HepG2 (cell line): Measurements from ENCODE around the gene OAF. TPM values are rescaled to one million over a fixed set of nuclear protein-coding genes. Genes with fewer than 3 reads are reported as not detected.

Experiments
- DMTF1 ChIP-seq: sonication (generic); formaldehyde crosslinking; IDR thresholded peaks from 2 replicates; pipeline ENCODE4 v1.4.0; 2020; ENCODE audit warnings: mild to moderate bottlenecking, missing genetic modification reagents
- FOXA1 ChIP-seq, 2 experiments: fragments of 450-650 bp in 1 of 2; sonication (generic) in 1 of 2; formaldehyde crosslinking in 1 of 2; IDR thresholded peaks; 2 replicates each; pipeline versions ENCODE4 v1.4.0 to v1.6.1; 2016 to 2020; ENCODE audit warnings: missing genetic modification reagents in 1 of 2
- GTF2F1 ChIP-seq: fragments of 150-350 bp; IDR thresholded peaks from 2 replicates; pipeline ENCODE4 v1.6.1; 2014; ENCODE audit warnings: low read length
- HMG20A ChIP-seq: IDR thresholded peaks from 2 replicates; pipeline ENCODE4 v1.6.1; 2016; ENCODE audit warnings: borderline replicate concordance
- NFAT5 ChIP-seq: sonication (generic); formaldehyde crosslinking; IDR thresholded peaks from 2 replicates; pipeline ENCODE4 v1.4.0; 2020; ENCODE audit warnings: missing genetic modification reagents
- PPARG ChIP-seq: conservative IDR thresholded peaks from 2 replicates; pipeline ENCODE4 v1.6.1; 2016; ENCODE audit warnings: missing biosample characterization, missing genetic modification reagents
- SOX5 ChIP-seq: IDR thresholded peaks from 2 replicates; pipeline ENCODE4 v1.6.1; 2016; ENCODE audit warnings: borderline replicate concordance
- ZBTB20 ChIP-seq: sonication (generic); formaldehyde crosslinking; IDR thresholded peaks from 2 replicates; pipeline ENCODE4 v1.8.1; 2023; ENCODE audit warnings: missing genetic modification reagents, low read depth, mild to moderate bottlenecking, borderline replicate concordance
- ZBTB42 ChIP-seq: sonication (generic); formaldehyde crosslinking; IDR thresholded peaks from 2 replicates; pipeline ENCODE4 v1.5.0; 2020; ENCODE audit warnings: mild to moderate bottlenecking, missing genetic modification reagents
- ZNF20 ChIP-seq: sonication (generic); formaldehyde crosslinking; IDR thresholded peaks from 2 replicates; pipeline ENCODE4 v1.4.0; 2020; ENCODE audit warnings: mild to moderate bottlenecking, moderate library complexity, missing genetic modification reagents
- ZNF343 ChIP-seq: sonication (generic); formaldehyde crosslinking; IDR thresholded peaks from 2 replicates; pipeline ENCODE4 v1.4.0; 2020; ENCODE audit warnings: mild to moderate bottlenecking, missing genetic modification reagents
- ZNF543 ChIP-seq: sonication (generic); formaldehyde crosslinking; IDR thresholded peaks from 2 replicates; pipeline ENCODE4 v1.4.0; 2020; ENCODE audit warnings: mild to moderate bottlenecking, missing genetic modification reagents
- ZNF547 ChIP-seq: sonication (generic); formaldehyde crosslinking; IDR thresholded peaks from 2 replicates; pipeline ENCODE4 v1.5.1; 2020; ENCODE audit warnings: mild to moderate bottlenecking, missing genetic modification reagents
- ZNF576 ChIP-seq: sonication (generic); formaldehyde crosslinking; IDR thresholded peaks from 2 replicates; pipeline ENCODE4 v1.4.0; 2020; ENCODE audit warnings: mild to moderate bottlenecking, missing genetic modification reagents
- ZNF580 ChIP-seq: IDR thresholded peaks from 2 replicates; pipeline ENCODE4 v1.6.1; 2016; ENCODE audit warnings: low read depth, borderline replicate concordance
- ZNF652 ChIP-seq: IDR thresholded peaks from 2 replicates; pipeline ENCODE4 v1.6.1; 2016; ENCODE audit warnings: low read depth, borderline replicate concordance
- ZNF883 ChIP-seq: sonication (generic); formaldehyde crosslinking; IDR thresholded peaks from 2 replicates; pipeline ENCODE4 v1.5.1; 2020; ENCODE audit warnings: mild to moderate bottlenecking, missing genetic modification reagents; ENCODE audit errors: not compliant biosample characterization
- ZSCAN5A ChIP-seq: sonication (generic); formaldehyde crosslinking; IDR thresholded peaks from 2 replicates; pipeline ENCODE4 v1.8.0; 2022; ENCODE audit warnings: mild to moderate bottlenecking, missing genetic modification reagents, borderline replicate concordance
- ZZZ3 ChIP-seq: sonication (generic); formaldehyde crosslinking; IDR thresholded peaks from 2 replicates; pipeline ENCODE4 v1.4.0; 2020; ENCODE audit warnings: missing genetic modification reagents, mild to moderate bottlenecking, borderline replicate concordance
- polyA plus RNA-seq, 8 experiments: library from polyadenylated mRNA; depleted of rRNA in 3 of 8; stranded (reverse) in 7 of 8; unstranded in 1 of 8; fragments of >200 nt; fragmentation: Illumina TruSeq in 4 of 8; extraction: Trizol in 4 of 8; gene quantifications; 2 replicates each; pipeline versions ENCODE4 v1.2.1 to v1.2.3, GENCODE V29; 2011 to 2016; ENCODE audit warnings: low read depth in 4 of 8, missing spikeins in 1 of 8, mixed read lengths in 1 of 8; ENCODE audit not compliant: insufficient read depth in 1 of 8
- total RNA-seq, 5 experiments: library from RNA; depleted of rRNA; stranded (reverse); fragments of >200 nt; fragmentation: Illumina TruSeq; extraction: Trizol; gene quantifications; 2 replicates each; pipeline ENCODE4 v1.2.3, GENCODE V29; 2016; ENCODE audit warnings: low read depth in 1 of 5

The OAF gene
- total and polyA plus RNA-seq, 2 of the 13 experiments (the other 11 are each of a cell fraction or from before 2014, with no cell fraction given): 63.7 to 94.6 TPM

- no peak for TF ChIP-seq GTF2F1
- TF ChIP-seq PPARG (CRISPR knock-in tag): no peak
- no peak for TF ChIP-seq ZNF547 (CRISPR knock-in tag)
- no peak for TF ChIP-seq DMTF1
- peak; percentile 69; the same call in 1 of the 2 replicates for TF ChIP-seq ZNF580 (CRISPR knock-in tag)
- TF ChIP-seq ZNF576 (CRISPR knock-in tag): no peak
- no peak for TF ChIP-seq FOXA1 (IDR thresholded peaks at IDR 0.05)
- TF ChIP-seq FOXA1 (CRISPR knock-in tag; IDR thresholded peaks at IDR 0.05): no peak
- no peak for TF ChIP-seq ZBTB42 (CRISPR knock-in tag)
- no peak for TF ChIP-seq ZNF652
- TF ChIP-seq ZNF883 (CRISPR knock-in tag): no peak
- no peak for TF ChIP-seq ZZZ3 (CRISPR knock-in tag)
- TF ChIP-seq ZBTB20 (CRISPR knock-in tag): no peak
- 0 out of 2 replicates have a peak, but pooled peaks have one; percentile 51 for TF ChIP-seq ZNF543 (CRISPR knock-in tag)
- no peak for TF ChIP-seq NFAT5 (CRISPR knock-in tag)
- TF ChIP-seq SOX5 (CRISPR knock-in tag): 0 out of 2 replicates have a peak, but pooled peaks have one; percentile 32
- TF ChIP-seq ZSCAN5A (CRISPR knock-in tag): no peak
- no peak for TF ChIP-seq ZNF343 (CRISPR knock-in tag)
- peak; percentile 33; the same call in 1 of the 2 replicates for TF ChIP-seq HMG20A (CRISPR knock-in tag)
- no peak for TF ChIP-seq ZNF20 (CRISPR knock-in tag)
Observed at GRCh38 chr11:120182790-120183491, 27.9 kb upstream of the OAF start (continued).
